A549 (cell line): ENCODE results near the gene SPEM1. TPM values are rescaled to one million over a fixed set of nuclear protein-coding genes. Genes with fewer than 3 reads are reported as not detected.

Source experiments
- ATAC-seq, 2 experiments: fragments of 200-7000 bp in 1 of 2; fragments of >200 bp in 1 of 2; cut with Nextera tagmentation in 1 of 2; cut with Tn5 transposase in 1 of 2; 3 replicates each; pipeline versions ENCODE4 v1.8.0 to v1.9.1; 2018 to 2020; ENCODE audit warnings: mild to moderate bottlenecking in 1 of 2, moderate library complexity in 1 of 2
- CTCF ChIA-PET: fragments of 300-600 bp; sonication (Branson Sonifier 250); formaldehyde crosslinking; extraction: SDS; loops from one replicate; lab custom pipeline; 2021; ENCODE audit warnings: antibody characterized with exemption, inconsistent platforms; lab: Yijun Ruan, JAX
- POLR2A ChIA-PET: fragments of 350-600 bp; formaldehyde crosslinking; extraction: SDS; loops from one replicate; lab custom pipeline; 2021; ENCODE audit warnings: antibody characterized with exemption, inconsistent platforms; lab: Yijun Ruan, JAX
- DNase-seq, 2 experiments: peaks; one replicate each; pipeline versions ENCODE4 v3.0.0 to v3.0.0-alpha.2; 2011 to 2016; ENCODE audit warnings: low read depth in 1 of 2, low spot score in 1 of 2
- FAIRE-seq: peaks from 2 replicates; lab custom pipeline; 2011; peaks lifted over from hg19 to GRCh38; lab: Jason Lieb, UNC
- H3K27ac ChIP-seq, 2 experiments: fragments of >200 bp; sonication (Bioruptor Twin); formaldehyde crosslinking; 3 replicates each; pipeline ENCODE4 v1.5.1; 2016 to 2017
- H3K4me1 ChIP-seq: fragments of >200 bp; sonication (Bioruptor Twin); formaldehyde crosslinking; 3 replicates; pipeline ENCODE4 v1.6.1; 2016
- H3K4me2 ChIP-seq: fragments of >200 bp; sonication (Bioruptor Twin); formaldehyde crosslinking; 3 replicates; pipeline ENCODE4 v1.6.1; 2016
- H3K4me3 ChIP-seq: fragments of >200 bp; sonication (Bioruptor Twin); formaldehyde crosslinking; 3 replicates; pipeline ENCODE4 v1.5.1; 2016
- H3K9me3 ChIP-seq: fragments of >200 bp; sonication (Bioruptor Twin); formaldehyde crosslinking; 3 replicates; pipeline ENCODE4 v1.6.1; 2016
- BCL3 ChIP-seq: fragments of >200 bp; sonication (Bioruptor Twin); formaldehyde crosslinking; IDR thresholded peaks from 3 replicates; pipeline ENCODE4 v1.6.1; 2016
- CBX2 ChIP-seq: fragments of 200-600 bp; sonication (generic); IDR thresholded peaks from 2 replicates; pipeline ENCODE4 v1.6.1; 2016; ENCODE audit warnings: low read depth, mild to moderate bottlenecking, borderline replicate concordance
- CHD4 ChIP-seq: fragments of 200-600 bp; sonication (generic); IDR thresholded peaks from 2 replicates; pipeline ENCODE4 v1.6.1; 2016; ENCODE audit warnings: antibody characterized with exemption, mild to moderate bottlenecking, borderline replicate concordance
- EP300 ChIP-seq, 2 experiments: fragments of >200 bp; sonication (Bioruptor Twin); formaldehyde crosslinking; IDR thresholded peaks; 2 replicates in 1 of 2; 3 replicates in 1 of 2; pipeline ENCODE4 v1.6.1; 2016 to 2017
- FOSB ChIP-seq: fragments of 250-450 bp; sonication (Bioruptor Pico); IDR thresholded peaks from 2 replicates; pipeline ENCODE4 v1.5.0; 2020; ENCODE audit warnings: mild to moderate bottlenecking, moderate library complexity
- FOSL2 ChIP-seq, 2 experiments: fragments of 450-650 bp in 1 of 2; fragments of >200 bp in 1 of 2; sonication (Bioruptor Twin) in 1 of 2; formaldehyde crosslinking; IDR thresholded peaks; 2 replicates each; pipeline versions ENCODE4 v1.5.0 to v1.6.1; 2016 to 2020; ENCODE audit warnings: mild to moderate bottlenecking in 1 of 2, moderate library complexity in 1 of 2
- FOXS1 ChIP-seq: fragments of 250-450 bp; sonication (Bioruptor Pico); IDR thresholded peaks from 2 replicates; pipeline ENCODE4 v1.5.0; 2020; ENCODE audit warnings: mild to moderate bottlenecking, moderate library complexity
- GATA3 ChIP-seq: IDR thresholded peaks from 2 replicates; pipeline ENCODE4 v1.6.1; 2012; ENCODE audit warnings: borderline replicate concordance
- JUNB ChIP-seq: fragments of >200 bp; sonication (Bioruptor Twin); formaldehyde crosslinking; IDR thresholded peaks from 2 replicates; pipeline ENCODE4 v1.6.1; 2016
- KDM1A ChIP-seq: fragments of 200-600 bp; sonication (generic); IDR thresholded peaks from 2 replicates; pipeline ENCODE4 v1.6.1; 2016; ENCODE audit warnings: low read depth, mild to moderate bottlenecking
- MAFK ChIP-seq: fragments of 450-650 bp; IDR thresholded peaks from 2 replicates; pipeline ENCODE4 v1.6.1; 2014; ENCODE audit not compliant: partially characterized antibody
- MAX ChIP-seq: IDR thresholded peaks from 2 replicates; pipeline ENCODE4 v1.6.1; 2012
- NPAS2 ChIP-seq: fragments of 250-450 bp; sonication (Bioruptor Pico); IDR thresholded peaks from 2 replicates; pipeline ENCODE4 v1.8.0; 2022; ENCODE audit warnings: mild to moderate bottlenecking, moderate library complexity, borderline replicate concordance
- PBX3 ChIP-seq: IDR thresholded peaks from 2 replicates; pipeline ENCODE4 v1.6.1; 2012
- RCOR1 ChIP-seq: fragments of 150-350 bp; IDR thresholded peaks from 2 replicates; pipeline ENCODE4 v1.6.1; 2014; ENCODE audit warnings: antibody characterized with exemption, low read length, low read depth
- REST ChIP-seq: fragments of 200-600 bp; sonication (generic); IDR thresholded peaks from 2 replicates; pipeline ENCODE4 v1.6.1; 2016; ENCODE audit warnings: antibody characterized with exemption, mild to moderate bottlenecking, moderate library complexity
- RNF2 ChIP-seq: fragments of 200-600 bp; sonication (generic); IDR thresholded peaks from 2 replicates; pipeline ENCODE4 v1.6.1; 2016; ENCODE audit warnings: low read depth, mild to moderate bottlenecking, antibody characterized with exemption, moderate library complexity, borderline replicate concordance
- USF2 ChIP-seq: fragments of 450-650 bp; IDR thresholded peaks from 2 replicates; pipeline ENCODE4 v1.6.1; 2014; ENCODE audit warnings: antibody characterized with exemption
- ZFP36 ChIP-seq: fragments of 450-650 bp; IDR thresholded peaks from 2 replicates; pipeline ENCODE4 v1.6.1; 2014; ENCODE audit warnings: borderline replicate concordance; ENCODE audit not compliant: partially characterized antibody
- ZSCAN20 ChIP-seq: fragments of 250-450 bp; sonication (Bioruptor Pico); IDR thresholded peaks from 2 replicates; pipeline ENCODE4 v1.8.0; 2022; ENCODE audit warnings: mild to moderate bottlenecking, moderate library complexity
- WGBS: methylation state at CpG from one replicate; pipeline ENCODE4 v1.1.6; 2017; ENCODE audit errors: missing lambda C conversion rate; 5-methylcytosine and 5-hydroxymethylcytosine counted together
- polyA plus RNA-seq, 4 experiments: library from polyadenylated mRNA; depleted of rRNA in 3 of 4; stranded (reverse); fragments of >200 nt; fragmentation: RNase III in 1 of 4; extraction: RNeasy Plus Mini Kit Qiagen cat#74134 plus additional on column Dnase treatment in 1 of 4; gene quantifications; 2 replicates in 3 of 4; 3 replicates in 1 of 4; pipeline ENCODE4 v1.2.3, GENCODE V29; 2011 to 2017

SPEM1 gene
- polyA plus RNA-seq, 2 of the 4 experiments (the other 2 are of a cell fraction) = 0.09 TPM; not detected in 1

GRCh38 chr17:7437369-7437863, 17.3 kb downstream of the SPEM1 start:
- FAIRE-seq = no peak
- no peak for TF ChIP-seq KDM1A
- peak; percentile 88; the same call in 1 of the 2 replicates for TF ChIP-seq RNF2
- TF ChIP-seq MAFK = peak; percentile 2
- 51% methylated on average over 27 of the region's 31 CpGs for WGBS
- ChIA-PET POLR2A (interaction anchor here (0.6 to 3.0 kb wide), 12 partner anchors 17 to 250 kb away, joined by 3 to 31 read pairs (median 4); partner anchors contain the start of genes PLSCR3, POLR2A, SLC35G6 and TMEM256), CTCF (interaction anchor here (0.6 to 17.0 kb wide), 59 partner anchors 12 to 301 kb away, joined by 3 to 342 read pairs (median 7); partner anchors contain the start of genes CHRNB1, KCTD11, NLGN2 and PLSCR3)
- Histone ChIP-seq H3K9me3 (no peaks in the 10 kb centered on the region), H3K4me2 (peak overlapping the region; percentile 86), H3K4me3 (peak overlapping the region; percentile 55; the same call in 2 of the 3 replicates), H3K27ac (peak overlapping the region in 1 of 2 experiments; percentile 71; a peak in 3 of 6 replicates), H3K4me1 (peaks cover 31% of the 10 kb centered on the region)
- no peak for DNase-seq
- ATAC-seq = no peak

GRCh38 chr17:7437950-7438614, 18.0 kb downstream of the SPEM1 start:
- WGBS = 85% methylated on average over 45 of the region's 48 CpGs
- DNase-seq (no peak), ATAC-seq (no peak), FAIRE-seq (no peak)
- Histone ChIP-seq H3K9me3 (no peaks in the 10 kb centered on the region), H3K4me2 (no peak overlapping the region), H3K4me1 (peaks cover 31% of the 10 kb centered on the region), H3K27ac (no peak overlapping the region), H3K4me3 (no peak overlapping the region)
- TF ChIP-seq FOXS1 (CRISPR knock-in tag) (no peak), RCOR1 (no peak), CHD4 (no peak), CBX2 (no peak), GATA3 (no peak), FOSL2 (IDR thresholded peaks at IDR 0.05) (no peak), FOSL2 (CRISPR knock-in tag; IDR thresholded peaks at IDR 0.05) (no peak), PBX3 (no peak), ZFP36 (no peak), BCL3 (no peak), EP300 (IDR thresholded peaks at IDR 0.05) (no peak), JUNB (no peak), FOSB (CRISPR knock-in tag) (no peak)
- CTCF ChIA-PET = interaction anchor here (0.6 to 17.0 kb wide), 22 partner anchors 12 to 177 kb away, joined by 3 to 342 read pairs (median 14); partner anchors contain the start of genes CHRNB1, KCTD11, PLSCR3 and SENP3
- POLR2A ChIA-PET = no interaction called here

- 77% methylated on average over 11 of the region's 11 CpGs for WGBS
- Histone ChIP-seq H3K4me3 (peak overlapping the region; percentile 52), H3K9me3 (no peaks in the 10 kb centered on the region), H3K4me1 (peaks cover 32% of the 10 kb centered on the region), H3K27ac (peak overlapping the region in 1 of 2 experiments; percentile 85; a peak in 3 of 6 replicates), H3K4me2 (peak overlapping the region; percentile 98)
- no peak for FAIRE-seq
- ATAC-seq = no peak
- POLR2A ChIA-PET = interaction anchor here (0.6 kb wide), 2 partner anchors 19 to 43 kb away, joined by 3 to 5 read pairs; partner anchors contain the start of gene SPEM1
- DNase-seq = no peak
- CTCF ChIA-PET = interaction anchor here (0.6 to 17.0 kb wide), 12 partner anchors 13 to 177 kb away, joined by 3 to 342 read pairs (median 15); partner anchors contain the start of genes CHRNB1, KCTD11, SENP3 and SLC35G6
- TF ChIP-seq JUNB (no peak), PBX3 (no peak), REST (no peak), NPAS2 (CRISPR knock-in tag) (no peak), FOXS1 (CRISPR knock-in tag) (no peak), ZFP36 (no peak), USF2 (no peak), MAX (no peak), ZSCAN20 (CRISPR knock-in tag) (no peak)
Observed at GRCh38 chr17:7438656-7439460, 18.7 kb downstream of the SPEM1 start.
